Smooth muscle cell of the brain vasculature (primary cell): ENCODE results near the gene PAQR9.

Experiments used
- DNase-seq: peaks from one replicate; pipeline ENCODE4 v3.0.0-alpha.2; 2012; ENCODE audit warnings: low read depth, low spot score

The PAQR9 gene

GRCh38 chr3:142982038-142982773 is 18.7 kb upstream of the PAQR9 start:
- DNase-seq = no peak

DNA sequence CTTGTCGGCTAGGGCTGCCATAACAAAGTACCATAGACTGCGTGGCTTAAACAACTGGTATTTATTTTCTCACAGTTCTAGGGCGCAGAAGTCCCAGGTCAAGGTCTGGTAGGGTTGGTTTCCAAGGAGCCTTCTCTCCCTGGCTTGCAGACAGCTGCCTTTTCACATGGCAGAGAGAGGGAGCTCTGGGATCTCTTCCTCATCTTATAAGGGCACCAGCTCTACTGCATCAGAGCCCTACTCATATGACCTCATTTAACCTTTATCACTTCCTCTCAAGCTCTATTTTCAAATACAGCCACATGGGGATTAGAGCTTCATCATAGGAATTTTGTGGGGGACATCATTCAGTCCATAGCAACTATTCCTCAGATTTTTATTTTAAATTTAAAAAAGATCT is 17.6 kb upstream of the PAQR9 start:
- no peak for DNase-seq

- DNase-seq = no peak
Measured at GRCh38 chr3:142977399-142977728, 13.9 kb upstream of the PAQR9 start.

DNA sequence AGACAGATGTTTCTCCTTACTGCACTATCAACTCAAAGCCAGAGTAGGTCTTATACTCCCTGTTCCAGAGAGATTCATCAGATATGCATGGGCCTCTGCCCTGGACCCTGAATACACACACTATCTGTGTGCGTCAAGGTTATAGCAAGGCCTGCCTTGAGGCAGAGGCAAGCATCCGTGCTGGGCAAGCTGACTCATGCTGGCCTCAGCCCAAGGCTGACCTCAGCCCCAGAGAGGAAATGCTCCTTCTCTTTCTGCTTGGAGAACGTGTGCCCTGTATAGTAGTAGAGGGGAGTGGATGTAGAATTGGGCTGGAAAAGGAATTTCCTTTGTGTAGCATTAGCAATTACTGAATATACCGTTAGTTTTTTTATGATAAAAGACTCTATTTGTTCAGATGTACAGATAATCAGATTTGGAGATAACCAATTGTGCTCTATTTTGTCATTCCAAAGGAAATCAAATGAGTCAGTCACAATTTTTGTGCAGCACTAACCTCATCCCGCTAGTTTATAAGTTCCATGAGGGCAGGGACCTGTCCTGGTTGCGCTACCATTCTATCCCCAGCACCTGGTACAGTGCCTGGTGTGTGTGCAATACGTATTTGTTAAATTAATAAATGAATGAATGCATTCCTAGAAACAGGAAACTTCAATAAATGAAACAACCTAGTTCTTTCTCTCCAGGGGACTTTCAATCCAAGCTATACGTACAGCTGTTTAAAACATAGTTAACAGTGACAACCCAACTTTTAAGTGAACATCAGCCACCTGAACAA is 13.3 kb upstream of the PAQR9 start:
- DNase-seq = peak; percentile 88

GRCh38 chr3:142975316-142975995 is 12.0 kb upstream of the PAQR9 start:
- DNase-seq = no peak

DNA sequence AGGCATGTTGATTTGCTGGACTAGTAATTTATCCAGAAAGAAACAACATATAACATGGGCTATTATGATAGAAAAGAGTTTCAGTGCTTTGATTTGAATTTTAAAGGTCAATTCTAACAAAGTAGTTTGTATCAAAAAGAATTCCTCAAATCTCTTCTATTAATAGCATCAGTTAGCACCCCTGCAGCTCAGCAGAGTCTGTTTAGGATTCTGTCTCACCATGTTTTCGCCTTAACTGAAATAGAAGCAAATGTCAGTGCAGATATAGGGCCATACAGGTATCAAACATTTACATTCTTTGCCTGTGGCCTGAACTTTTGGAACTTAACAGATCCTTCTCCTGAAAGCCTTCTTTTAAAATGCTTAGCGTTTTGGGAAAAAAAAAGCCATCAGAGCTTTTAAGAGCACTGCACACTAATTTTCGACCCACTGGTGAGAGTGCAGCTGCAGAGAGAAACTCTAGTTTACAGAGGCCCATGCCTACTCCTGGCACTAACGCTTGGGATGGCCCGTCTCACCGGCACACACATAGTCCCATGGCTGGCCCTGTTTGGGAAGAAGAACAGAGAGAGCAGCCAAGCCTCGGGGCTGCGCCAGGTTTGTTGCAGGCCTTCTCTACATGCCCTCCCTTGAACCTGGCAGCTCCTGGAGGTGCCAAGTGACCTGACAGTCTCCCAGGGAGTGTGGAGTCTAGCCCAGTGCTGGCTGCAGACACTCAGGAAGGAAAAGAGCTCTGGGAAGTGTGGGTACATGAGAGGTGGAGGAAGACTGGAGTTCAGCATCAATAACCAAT is 9.9 kb upstream of the PAQR9 start:
- no peak for DNase-seq

GRCh38 chr3:142972092-142972753 is 8.7 kb upstream of the PAQR9 start:
- DNase-seq = no peak

DNA sequence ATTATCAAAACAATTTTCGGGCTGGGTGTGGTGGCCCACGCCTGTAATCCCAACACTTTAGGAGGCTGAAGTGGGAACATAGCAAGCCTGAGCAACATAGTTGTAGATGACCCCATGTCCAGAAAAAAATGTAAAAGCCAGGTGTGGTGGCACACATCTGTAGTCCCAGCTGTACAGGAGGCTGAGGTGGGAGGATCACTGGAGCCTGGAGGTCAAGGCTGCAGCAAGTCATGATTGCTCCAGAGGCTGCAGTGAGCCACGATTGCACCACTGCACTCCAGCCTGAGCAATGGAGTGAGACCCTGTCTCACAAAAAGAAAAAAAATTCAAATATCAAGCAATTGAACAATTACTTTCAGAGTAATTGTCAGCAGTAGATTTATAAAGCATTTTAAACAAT is 8.0 kb upstream of the PAQR9 start:
- no peak for DNase-seq

- DNase-seq = no peak
Measured at GRCh38 chr3:142968319-142969025, 5.0 kb upstream of the PAQR9 start.

GRCh38 chr3:142966808-142967207 is 3.3 kb upstream of the PAQR9 start:
- DNase-seq = no peak

DNA sequence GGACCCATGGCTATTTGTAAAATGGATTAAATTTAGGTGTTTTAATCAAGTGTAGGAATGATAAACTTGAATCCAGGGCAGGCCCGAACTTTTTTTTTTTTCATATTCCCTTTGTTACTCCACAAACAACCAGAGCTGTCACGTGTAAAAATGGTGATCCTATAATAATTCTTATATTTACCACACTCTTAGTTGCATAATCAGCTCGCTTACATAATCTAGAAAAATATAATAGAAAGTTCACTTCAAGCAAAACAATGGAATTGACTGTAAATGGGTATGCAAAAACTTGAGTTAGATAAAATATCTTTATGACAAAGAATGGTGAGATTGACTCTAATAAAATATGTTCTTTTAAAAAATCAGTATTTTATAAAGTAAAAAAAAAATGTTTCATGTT is 2.1 kb upstream of the PAQR9 start:
- DNase-seq = no peak

GRCh38 chr3:142963234-142963515 is 299 bp downstream of the PAQR9 start:
- DNase-seq = no peak

DNA sequence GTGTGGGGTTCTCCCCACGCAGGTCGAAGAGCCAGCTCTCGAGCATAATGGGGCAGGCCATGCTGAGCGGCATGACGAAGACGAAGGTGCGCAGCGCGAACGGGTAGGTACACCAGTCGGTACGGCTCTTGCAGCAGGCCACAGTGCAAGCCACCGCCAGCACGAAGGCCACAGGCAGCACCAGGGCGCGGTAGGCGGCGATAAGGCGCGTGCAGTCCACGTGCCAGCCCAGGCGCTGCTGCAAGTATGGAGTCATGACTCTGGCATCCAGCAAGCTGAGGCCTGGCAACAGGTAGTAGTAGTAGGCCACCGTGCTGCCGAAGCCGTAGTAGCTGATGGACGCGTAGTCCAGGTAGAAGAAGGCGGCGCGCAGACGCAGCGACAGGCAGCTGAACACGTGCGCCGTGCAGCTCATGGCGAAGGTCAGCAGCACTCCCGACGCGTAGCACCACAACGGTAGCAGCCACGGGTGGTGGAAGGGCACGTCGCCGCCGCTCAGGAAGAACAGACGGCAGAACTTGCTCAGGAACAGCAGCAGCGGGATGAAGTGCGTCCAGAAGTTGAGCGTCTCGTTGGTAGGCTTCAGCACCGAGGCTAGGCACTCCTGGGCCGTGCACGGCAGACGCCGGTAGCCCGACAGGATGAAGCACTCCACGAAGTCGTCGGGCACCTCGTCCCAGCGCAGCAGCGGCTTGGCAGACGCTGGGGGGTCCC is 797 bp downstream of the PAQR9 start:
- DNase-seq = no peak

- no peak for DNase-seq
Measured at GRCh38 chr3:142962175-142962519, 1.3 kb downstream of the PAQR9 start.

- DNase-seq = no peak
Measured at GRCh38 chr3:142961539-142961938, 1.9 kb downstream of the PAQR9 start.

DNA sequence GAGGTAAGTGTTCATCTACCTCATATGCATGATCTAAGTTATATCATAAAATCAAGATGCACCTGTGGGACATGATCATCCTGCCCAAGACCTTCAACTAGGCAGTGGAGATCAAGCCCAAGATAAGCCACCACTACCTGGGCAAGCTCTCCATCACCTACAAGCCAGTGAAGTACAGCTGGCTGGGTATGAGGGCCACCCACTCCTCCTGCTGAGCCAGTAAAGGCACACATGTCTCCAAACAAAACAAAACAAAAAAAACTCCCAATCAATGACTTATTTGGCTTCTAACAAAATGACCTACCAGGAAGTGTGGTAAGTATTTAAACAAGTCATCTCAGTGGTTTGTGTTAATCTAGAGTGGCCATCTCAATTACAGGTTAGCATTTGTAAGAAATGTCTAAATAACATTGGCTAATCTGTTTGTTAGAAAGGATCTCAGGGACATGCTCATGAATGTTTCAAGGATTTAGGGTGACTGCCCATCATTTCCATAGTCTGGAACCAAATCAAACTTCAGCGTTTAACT is 3.1 kb downstream of the PAQR9 start:
- DNase-seq = no peak

DNA sequence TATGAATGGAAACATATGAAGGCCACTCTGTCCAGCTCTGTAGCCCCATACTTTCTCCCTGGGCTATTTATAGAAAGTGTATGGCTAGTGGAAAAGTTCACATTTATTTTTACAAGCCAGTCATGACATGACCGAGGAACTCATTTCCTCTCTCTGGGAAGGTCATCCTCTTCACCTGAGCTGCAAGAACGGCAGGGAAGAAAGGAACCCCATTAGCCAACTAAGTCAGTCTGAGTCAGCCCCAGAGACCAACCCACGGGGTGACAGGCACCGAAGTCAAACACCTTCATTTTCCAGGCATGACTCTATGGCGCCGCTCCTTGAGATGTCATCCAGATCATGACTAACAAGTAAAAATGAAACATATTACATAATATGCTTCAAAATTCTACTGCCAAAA is 4.8 kb downstream of the PAQR9 start:
- no peak for DNase-seq

- DNase-seq = no peak
Measured at GRCh38 chr3:142953443-142953842, 10.0 kb downstream of the PAQR9 start.

DNA sequence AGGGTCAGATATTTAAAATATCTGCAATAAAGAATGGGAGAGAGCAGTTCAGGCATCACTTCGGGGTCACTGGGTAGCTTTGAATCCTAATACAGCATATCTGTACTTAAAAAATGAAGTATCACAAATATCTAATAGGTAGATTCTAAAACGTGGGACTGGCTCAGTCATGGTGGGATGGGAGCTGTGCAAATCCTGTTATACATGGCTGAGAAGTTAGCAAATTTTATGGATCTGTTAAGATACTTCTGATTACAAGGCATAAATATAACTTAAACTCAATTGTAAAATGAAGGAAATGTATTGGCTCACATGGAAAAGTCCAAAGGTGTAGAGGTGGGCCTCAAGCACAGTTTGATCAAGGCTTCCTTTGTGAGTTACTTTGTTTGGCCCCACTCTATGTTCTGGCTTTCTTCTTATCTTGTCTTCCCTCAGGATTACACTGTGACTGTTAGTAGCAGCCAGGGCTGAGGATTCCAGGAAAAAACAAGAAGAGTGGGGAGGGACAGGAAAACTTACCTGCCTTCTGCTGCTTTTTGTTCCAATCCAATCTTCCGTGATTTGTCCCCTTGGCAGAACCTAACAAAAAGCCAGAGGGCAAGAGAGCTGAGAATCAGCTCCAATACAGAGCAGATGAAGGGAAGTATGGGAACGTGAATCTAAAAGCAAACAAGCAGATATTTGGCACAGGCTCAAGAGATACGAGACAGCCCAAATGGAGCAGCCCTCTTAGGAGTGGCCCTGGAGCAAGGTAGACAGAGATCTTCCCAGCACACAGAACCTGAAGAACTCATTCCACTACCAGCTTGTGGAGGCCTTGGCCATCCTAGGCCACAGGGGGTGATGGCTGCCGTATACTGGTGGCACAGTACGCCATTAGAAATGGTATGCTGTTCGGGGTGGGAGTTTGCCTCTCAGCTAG is 10.9 kb downstream of the PAQR9 start:
- no peak for DNase-seq
